NCI-H1694 treated with DMSO at 0.1 percent for 48 hours (cell line): ENCODE measurements around the gene EYS.
"Not testable (repeated sequence)": the region's sequence is repeated elsewhere in the genome, so short reads cannot be mapped to it uniquely, and the experiment has no call there.

Experiments
- DNase-seq: peaks from one replicate; lab custom pipeline; 2025; lab: John Stamatoyannopoulos, UW

EYS gene

DNA sequence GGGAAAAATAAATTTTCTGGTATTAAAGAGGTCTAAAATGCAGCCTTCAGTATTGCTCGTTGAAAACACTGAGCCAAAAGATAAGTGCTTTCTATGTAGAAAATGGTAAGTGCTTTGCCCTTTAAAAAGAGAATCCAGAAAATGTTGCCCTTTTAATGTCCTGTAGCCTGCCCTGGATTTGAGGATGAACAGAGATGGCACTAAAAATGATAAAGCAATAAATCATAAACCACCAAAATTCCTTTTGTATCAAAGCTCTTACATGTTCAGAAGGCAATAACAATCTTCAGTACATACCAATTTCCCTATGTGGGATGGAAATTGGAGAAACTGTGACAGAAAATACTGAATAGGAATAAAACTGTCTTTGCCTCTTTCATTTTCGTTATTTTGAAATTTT lies 1665.7 kb downstream of the EYS start:
- no peak for DNase-seq

DNA sequence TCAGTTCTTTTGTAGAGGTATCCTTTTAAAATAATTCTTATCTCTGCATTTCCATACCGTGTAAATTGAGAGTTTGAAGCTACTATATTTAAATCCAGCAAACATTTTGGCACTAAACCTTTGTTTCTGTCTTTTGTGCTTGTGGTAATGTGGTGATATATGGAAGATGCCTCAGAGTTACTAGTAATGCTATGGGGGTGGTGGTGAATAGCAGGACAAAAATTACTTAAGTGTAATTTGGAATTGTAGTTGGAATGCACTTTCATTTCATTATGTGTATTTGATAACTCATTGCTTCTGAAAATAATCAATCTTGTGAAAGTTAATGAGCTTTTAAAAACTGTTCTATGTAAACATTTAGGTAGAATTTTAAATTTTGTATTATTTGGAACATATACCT lies 1666.9 kb downstream of the EYS start:
- DNase-seq, result no peak

DNA sequence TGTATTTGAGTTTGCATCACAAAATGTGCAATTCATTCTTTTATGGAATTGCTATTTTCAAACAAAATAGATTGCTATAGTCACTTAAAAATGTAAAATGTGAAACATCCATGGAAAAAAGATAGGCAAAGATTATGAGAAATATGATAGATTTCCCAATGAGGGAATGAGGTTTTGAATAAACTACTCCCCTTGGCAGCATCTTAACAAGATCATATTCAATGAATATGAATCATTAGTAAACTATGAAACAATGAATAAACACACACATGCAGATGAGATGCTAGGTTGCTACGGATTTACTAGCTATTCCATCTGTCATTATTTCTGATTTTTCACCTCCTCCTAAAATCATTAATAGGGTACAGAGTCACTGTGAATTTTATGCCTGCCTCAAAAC lies 1669.6 kb downstream of the EYS start:
- DNase-seq, result no peak

DNA sequence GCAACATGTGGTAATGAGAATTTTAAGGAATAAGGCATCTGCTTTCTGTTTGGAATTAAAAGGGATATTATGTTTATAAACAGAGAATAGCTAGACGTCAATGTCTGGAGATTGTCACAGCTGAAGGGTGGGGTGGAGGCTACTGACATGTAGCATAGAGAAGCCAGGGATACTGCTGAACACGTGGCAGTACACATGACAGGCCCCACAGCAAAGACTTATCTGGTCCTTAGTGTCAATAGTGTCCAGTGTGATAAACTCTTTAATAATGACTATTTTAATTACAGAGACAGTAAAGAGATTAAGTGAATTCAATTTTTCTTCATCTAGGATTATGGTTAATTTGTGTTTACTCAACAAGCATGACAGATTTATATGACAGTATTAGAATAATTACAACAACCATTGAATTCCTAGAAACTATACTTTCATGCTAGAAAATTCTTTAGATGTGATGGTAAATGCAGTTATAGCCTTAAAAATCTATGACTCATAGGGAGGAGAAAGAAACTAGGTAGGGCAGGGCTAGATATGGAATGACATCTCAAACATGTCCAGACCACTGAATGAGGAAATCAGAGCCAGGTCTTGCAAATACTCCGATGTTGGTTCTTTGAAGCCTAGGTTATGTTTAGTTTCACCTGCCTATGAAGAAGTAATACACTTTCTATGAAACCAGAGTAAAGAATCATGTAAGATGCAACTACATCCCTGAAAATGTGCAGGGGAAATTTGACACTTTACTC lies 1671.9 kb downstream of the EYS start:
- no peak for DNase-seq

DNA sequence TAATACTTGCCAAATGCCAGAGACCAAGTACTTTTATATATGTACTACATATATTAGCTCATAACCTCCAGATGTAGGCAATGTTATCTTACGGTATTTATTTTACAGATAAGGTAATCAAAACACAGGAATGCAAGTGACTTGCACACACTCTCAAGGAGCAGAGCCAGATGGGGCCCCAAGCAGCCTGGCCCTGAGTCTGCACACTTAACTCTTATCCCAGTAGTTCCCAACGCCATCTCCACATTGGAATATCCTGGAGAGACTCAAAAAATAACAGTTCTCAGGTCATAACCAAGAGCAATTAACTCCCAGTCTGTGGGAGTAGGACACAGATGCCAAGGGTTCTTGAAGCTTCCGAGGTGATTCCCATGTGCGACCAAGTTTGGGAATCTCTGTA lies 1672.7 kb downstream of the EYS start:
- DNase-seq, result no peak

DNA sequence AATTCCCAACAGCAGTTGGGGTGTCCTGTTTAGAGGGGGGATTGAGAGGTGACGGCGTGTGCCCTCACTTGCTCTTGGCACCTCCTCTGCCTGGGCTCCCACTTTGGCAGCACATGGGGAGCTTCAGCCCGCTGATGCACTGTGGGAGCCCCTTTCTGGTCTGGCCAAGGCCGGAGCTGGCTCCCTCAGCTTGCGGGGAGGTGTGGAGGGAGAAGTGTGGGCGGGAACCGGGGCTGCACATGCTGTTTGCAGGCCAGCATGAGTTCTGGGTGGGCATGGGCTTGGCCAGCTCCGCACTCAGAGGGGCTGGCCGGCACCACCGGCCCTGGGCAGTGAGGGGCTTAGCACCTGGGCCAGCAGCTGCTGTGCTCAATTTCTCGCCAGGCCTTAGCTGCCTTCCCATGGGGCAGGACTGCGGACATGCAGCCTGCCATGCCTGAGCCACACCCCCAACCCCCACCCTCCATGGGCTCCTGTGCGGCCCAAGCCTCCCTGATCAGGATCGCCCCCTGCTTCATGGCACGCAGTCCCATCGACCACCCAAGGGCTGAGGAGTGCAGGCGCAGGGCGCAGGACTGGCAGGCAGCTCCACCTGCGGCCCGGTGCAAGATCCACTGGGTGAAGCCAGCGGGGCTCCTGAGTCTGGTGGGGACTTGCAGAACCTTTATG lies 1675.9 kb downstream of the EYS start:
- not testable (repeated sequence) for DNase-seq

- no peak for DNase-seq
These were observed 1683.3 kb downstream of the EYS start for GRCh38 chr6:64023693-64024092.

GRCh38 chr6:64014595-64014994 lies 1692.4 kb downstream of the EYS start:
- no peak for DNase-seq

GRCh38 chr6:64013011-64013410 lies 1694.0 kb downstream of the EYS start:
- no peak for DNase-seq

DNA sequence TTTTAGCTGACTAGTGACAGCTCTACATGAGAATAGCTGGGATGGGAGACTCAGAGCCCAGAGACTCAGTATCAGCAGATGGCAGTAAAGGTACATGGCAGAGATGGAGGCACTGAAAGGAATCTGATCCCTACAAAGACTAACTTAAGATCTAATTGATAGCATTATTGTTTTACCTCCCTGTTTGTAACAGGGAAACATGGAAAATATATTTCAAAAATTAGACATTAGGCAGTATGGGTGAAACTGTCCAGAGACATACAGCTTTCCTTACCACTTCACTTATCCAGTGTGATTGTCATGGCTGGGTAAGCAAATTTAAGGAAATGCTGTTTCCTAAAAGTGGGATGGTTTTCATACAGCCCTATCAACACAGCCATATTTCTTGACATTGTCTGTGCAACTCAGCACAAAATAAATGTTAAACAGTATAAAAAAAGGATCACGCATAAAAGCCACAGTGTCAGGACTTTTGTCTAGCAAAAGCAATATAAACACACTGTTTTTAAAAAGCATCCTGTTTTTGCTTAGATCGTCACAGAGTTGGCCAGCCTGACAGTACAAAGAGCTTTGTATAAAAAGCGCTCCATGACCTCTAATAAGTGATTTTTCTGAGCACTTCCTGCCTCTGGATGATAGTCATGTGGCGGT lies 1694.5 kb downstream of the EYS start:
- DNase-seq, result peak; percentile 57

GRCh38 chr6:64010666-64011065 lies 1696.4 kb downstream of the EYS start:
- no peak for DNase-seq

GRCh38 chr6:64010010-64010409 lies 1697.0 kb downstream of the EYS start:
- no peak for DNase-seq

DNA sequence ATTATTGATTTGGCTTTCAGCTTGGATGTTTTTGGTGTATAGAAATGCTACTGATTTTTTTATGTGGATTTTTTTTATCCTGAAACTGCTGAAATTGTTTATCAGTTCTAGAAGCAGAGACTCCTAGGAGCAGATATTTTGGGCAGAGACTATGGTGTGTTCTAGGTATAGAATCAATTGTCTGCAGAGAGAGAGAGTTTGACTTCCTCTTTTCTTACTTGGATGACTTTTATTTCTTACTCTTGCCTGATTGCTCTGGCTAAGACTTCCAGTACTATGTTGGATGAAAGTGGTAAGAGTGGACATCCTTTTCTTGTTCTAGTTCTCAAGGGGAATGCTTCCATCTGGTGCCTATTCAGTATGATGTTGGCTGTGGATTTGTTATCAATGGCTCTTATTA lies 1700.8 kb downstream of the EYS start:
- DNase-seq, result no peak

- no peak for DNase-seq
These were observed 1706.1 kb downstream of the EYS start for GRCh38 chr6:64000818-64001491.

- no peak for DNase-seq
These were observed 1707.4 kb downstream of the EYS start for GRCh38 chr6:63999613-64000012.

DNA sequence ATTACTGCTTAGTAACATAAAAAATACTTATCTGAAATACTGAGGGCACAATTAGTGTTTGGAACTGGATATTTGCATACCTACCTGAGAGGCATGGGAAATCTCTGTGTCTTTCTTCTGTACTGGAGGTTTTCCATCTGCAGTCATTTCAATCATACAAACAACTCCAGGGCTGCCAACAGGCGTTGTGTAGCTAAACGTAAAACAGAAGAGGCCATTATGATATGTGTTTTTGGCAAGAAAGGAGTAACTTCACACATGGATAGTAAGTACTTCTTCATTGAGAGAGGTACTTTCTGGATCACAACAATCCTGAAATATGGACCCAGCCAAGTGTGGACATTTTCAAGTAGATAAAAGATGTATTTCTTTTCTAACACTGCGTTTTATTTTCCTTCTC lies 1708.0 kb downstream of the EYS start:
- no peak for DNase-seq

DNA sequence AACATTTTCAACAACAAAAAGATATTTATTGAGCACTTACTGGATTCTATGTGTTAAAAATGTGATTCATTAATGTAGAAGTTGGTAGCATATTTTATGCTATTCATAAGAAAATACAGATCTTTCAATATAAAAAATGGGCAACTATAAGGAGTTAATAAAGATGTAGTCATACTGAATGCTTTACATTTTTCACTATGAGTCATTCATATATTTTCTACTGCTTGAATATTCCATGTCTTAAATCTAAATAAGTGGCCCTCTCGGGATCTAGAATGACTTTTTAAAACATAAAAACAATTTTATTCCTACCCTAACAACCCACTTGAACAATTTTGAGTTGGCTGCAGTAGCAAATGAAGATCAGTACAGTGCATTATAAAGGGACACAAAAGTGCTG lies 1709.3 kb downstream of the EYS start:
- no peak for DNase-seq

DNA sequence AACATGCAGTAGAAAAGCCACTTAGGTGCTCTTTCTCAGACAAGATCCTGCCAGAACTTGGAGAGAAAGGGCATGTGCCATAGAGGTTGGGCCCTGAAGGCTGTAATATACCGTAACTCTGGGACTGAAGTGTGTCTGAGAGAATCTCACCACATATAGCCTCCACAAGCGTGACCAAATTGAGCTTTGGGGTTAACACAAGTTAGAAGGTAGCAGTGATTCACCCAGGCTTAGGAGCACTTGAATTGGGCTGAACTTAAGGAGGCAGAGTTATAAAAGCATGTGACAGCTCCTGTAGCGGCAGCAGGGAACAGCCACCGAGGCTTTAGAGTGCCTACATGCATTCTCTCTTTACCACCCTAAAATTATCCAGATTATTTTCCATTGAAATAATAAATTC lies 1709.8 kb downstream of the EYS start:
- DNase-seq, result no peak

DNA sequence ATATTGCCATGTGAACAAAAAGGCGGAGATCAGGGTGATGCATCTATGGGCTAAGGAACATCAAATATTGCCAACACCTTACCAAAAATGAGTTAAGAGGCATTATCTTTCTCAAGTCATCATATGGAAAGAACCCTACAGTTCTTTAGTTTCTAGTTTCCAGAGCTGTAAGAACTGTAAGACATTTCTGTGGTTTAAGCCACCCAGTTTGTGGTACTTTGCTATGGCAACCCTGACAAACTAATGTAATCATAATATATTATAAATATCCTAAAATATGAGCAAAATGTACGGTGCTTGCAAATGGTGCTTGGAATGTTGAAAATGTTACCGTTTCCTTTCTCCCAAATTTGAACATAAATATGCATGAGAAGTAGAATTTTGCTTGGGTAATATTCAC lies 1721.8 kb downstream of the EYS start:
- no peak for DNase-seq

- peak; percentile 14 for DNase-seq
These were observed 1731.3 kb downstream of the EYS start for GRCh38 chr6:63975699-63976098.

- no peak for DNase-seq
These were observed 1738.4 kb downstream of the EYS start for GRCh38 chr6:63968650-63969049.

- DNase-seq, result no peak
These were observed 1742.7 kb downstream of the EYS start for GRCh38 chr6:63964366-63964765.
